HG02938 (cell line): Measurements from ENCODE around the gene UBR4.
"Not testable (repeated sequence)": the region's sequence is repeated elsewhere in the genome, so short reads cannot be mapped to it uniquely, and the experiment has no call there.

Experiments used
- ATAC-seq: cut with Tn5 transposase; IDR thresholded peaks from one replicate; pipeline ENCODE4 v1.9.1; 2021; ENCODE audit warnings: mild to moderate bottlenecking, moderate library complexity; ENCODE audit not compliant: unreplicated experiment

UBR4 gene

DNA sequence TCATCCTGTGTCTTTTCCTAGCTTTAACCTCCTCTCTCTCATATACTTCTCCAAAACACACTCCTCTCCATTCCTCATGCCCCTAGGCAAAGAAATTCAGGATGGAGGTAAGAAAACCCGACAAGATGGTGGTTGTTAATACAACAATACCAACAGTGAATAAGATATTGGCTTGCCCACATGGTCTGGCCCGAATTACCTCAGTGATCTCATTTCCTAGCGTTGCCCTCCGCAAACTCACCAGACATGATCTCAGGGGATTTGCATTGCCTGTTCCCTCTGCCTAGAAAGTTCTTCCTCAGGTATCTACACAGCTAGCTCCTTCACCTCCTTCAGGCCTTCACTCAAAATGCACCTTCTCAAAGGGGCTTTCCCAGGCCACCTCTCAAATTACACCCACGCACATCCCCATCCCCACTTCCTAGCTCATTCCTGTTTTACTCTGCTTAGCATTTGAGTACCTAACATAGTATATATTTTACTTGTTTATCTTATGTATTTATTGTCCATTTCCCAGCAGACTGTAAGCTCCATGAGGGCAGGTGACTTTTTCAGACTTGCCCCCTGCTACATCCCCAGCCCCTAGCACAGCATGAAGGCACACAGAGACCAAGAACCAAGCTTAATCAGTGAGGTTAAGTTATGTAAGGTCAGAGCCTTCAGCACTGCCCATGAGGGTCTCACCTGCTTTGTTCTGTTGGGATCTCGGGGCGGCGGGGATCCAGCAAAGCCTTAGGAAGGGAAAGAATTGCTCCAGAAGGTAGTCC, 10.2 kb upstream of the UBR4 start:
- ATAC-seq: no peak

DNA sequence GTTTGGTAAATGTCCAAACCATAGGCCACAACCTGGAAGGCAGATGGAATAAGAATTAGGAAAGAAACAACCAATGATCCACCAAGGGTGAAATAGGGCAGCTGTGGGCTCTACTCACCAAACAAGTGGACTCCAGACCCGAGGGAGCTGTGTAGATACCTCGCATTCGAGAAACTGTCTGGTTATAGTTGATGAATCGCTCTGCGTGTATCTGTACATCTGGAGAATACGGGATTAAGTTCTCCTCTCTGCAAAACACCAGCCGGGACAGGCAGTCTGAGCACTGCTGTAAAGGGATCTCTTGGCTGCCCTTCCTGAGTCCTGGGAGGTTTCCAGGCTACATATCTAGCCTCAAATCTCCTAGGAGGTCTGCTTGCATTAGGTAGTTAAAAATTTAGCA, 9.4 kb upstream of the UBR4 start:
- no peak for ATAC-seq

DNA sequence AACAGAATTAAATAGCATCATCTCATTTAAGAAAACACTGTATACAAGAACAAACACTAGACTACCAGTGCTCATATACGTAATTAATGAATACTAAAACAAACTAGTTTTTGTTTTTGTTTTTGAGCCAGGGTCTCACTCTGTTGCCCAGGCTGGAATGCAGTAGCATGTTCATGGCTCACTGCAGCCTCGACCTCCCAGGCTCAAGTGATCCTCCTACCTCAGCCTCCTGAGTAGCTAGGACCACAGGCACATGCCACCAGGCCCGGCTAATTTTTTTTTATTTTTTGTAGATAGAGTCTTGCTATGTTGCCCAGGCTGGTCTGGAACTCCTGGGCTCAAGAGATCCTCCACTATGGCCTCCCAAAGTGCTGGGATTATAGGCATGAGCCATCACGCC, 6.5 kb upstream of the UBR4 start:
- not testable (repeated sequence) for ATAC-seq

DNA sequence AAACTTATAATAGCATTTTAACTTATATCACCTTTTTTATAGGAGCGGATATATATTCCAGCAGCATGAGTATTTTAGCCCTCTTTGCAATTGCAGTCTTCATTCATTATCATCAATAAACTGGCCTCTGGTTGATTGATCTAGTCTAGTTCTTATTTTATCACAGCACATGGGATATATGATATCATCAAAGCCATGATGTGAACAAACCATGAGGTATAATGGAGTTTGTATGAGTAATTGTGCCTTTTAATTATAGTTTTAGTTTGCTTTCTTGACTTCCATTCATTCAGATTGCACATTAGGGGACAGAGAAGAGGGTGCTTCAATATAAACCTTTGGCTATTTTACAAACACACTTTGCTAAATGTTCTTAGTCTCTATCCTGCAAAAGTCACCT, 3.5 kb upstream of the UBR4 start:
- no peak for ATAC-seq

DNA sequence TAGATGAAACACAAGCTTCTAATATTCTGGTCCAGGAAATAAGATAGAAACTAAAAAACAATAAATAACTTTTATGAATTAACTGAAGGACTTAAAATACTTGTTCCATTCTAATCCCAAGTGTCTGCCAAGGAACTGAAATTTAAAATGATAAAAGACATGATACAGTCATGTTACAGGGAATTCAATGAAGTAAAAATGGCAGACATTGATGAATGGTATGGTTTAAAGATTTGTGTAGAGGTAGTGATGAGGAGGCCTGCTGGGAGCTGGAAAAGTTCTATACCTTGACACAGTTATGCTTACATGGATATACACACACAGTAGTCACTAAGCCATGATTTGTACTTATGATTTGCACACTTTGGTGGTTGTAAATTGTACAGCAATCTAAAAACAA, 2.1 kb upstream of the UBR4 start:
- ATAC-seq: no peak

DNA sequence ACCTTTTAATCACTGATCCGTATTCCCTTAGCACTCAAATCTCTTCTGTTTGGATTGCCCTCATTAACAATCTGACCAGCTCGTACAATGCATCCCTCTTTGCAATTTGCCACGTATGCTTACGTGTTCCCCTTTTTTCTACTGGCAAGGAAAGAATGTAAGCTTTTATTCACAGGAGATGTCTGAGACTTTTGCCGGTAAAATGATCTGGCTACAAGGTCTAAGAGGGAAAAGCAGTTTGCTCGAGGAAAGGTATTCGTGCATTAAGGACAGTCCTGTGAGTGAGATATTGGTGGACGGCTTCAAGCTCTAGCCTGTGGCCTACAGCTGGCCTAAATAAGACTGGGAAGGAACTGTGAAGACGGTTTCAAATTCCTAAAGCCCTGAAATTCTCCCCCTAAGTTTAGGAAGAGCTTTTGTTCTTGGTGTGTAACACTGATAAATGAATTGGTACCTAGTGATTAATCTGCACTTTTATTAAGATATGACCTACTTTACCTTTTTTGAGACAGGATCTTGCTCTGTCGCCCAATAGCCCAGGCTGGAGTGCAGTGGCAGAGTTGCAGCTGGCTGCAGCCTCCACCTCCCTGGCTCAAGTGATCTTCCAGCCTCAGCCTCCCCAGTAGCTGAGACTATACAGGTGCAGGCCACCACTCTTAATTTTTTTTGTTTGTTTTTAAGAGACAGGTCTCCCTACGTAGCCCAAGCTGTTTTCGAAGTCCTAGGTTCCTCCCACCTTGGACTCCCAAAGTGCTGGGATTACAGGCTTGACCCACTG, 895 bp upstream of the UBR4 start:
- peak; percentile 4 for ATAC-seq

DNA sequence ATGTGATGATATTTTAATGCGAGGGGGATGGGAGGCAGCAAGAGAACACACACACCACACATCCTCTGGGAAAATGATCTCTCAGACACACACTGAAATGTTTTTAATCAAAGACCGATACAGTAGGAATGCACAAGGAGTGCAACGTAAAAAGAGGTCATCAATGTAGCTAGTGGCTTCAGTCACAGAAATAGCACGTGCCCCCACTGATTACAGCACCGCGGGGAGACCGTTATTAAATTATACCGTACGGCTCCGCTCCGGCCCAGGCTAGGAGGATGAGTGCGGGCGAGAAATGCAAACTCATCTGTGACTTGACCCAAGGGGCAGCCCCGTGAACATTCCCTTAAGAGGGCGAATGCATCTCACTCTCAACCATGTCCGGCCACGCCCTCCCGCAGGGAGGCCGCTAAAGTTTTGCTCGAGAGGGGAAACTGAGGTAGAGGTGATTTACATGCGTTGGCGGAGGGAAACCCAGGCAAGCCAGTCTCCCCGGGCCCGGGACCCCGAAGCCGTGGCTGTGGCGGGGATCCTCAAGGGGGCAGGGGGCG, 552 bp downstream of the UBR4 start:
- peak; percentile 47 for ATAC-seq

DNA sequence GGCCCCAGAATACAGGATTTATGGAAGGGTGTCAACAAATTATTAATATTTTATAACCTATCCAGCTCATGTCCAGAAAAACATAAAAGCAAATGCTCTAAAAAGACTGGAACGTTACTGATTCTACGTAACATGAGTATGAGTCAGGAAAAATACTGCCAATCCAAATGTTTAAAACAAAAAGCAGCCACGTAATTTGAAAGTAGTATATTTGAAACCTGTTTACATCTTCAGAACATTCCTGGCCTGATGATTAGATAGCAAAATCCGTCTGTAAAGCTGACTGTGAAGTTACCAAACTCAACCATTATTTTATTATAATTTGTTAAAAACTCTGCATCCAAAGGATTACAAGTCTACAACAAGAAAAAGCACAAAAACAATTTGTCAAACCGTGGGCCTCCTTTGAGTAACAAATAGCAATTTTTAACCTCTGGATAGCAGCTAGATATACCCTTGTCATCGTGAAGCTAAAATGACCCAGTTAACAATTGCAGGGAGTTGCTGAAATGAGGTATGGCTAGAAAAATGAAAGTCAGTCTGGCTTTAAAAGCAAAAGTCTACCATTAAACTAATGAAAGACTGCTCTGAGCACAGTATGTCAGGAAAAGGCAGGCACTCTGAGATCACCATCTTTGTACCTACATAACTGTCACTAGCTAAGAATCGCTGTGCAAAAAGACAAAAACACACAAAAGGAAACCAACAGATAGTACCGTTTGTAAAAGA, 1.2 kb downstream of the UBR4 start:
- ATAC-seq: no peak

DNA sequence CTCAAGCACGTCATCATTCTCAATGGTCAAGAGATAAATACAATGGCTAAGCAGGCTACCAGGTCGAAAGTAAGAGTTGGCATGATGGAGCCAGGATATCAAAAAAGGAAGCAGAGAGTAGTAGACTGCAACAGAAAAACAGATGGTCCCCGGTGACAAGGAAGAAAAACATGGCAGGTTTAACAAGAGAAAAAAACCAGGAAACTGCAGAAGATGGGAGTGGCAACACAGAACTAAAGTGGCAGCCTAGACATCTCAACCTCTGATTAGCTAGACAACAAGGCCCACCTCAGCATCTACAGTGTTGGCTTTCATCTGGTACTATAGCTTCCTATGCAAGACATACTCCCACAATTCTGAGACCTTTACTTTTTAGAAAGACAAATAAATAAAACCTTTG, 3.1 kb downstream of the UBR4 start:
- ATAC-seq: no peak

DNA sequence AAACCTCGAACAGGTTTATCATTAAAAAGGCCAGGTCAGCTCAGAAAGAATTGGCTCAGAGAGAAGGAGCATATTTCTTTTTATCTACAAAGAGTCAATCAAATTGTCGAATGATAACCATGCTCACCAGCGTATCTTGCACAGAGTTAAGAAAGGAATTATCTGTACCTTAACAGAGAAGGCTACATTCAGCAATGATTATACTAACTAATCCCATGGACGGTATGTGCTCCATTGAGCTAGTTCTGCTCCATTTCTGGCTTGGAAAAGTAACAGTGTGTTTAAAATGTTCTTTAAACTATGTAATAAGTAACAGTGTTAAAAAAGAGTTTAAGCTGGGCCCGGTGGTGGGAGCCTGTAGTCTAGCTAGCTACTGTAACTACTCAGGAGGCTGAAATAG, 4.2 kb downstream of the UBR4 start:
- no peak for ATAC-seq

DNA sequence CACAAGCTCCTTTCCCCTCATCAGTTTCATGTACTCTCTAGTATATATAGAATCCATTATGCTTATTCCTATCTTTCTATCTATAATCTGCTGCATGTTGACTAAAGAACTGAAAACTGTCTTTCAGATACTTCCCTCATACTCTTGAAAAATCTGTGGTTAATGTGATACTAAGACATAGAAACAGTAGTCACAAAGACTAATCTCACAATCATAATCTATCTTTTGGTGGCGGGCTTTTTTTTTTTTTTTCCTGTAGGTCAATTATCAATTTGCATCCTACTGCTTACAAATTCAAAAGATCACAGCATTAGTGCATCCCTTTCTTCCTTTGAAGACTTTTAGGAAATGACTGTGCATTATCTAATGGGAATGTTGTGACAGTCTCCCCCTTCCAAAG, 4.7 kb downstream of the UBR4 start:
- no peak for ATAC-seq

DNA sequence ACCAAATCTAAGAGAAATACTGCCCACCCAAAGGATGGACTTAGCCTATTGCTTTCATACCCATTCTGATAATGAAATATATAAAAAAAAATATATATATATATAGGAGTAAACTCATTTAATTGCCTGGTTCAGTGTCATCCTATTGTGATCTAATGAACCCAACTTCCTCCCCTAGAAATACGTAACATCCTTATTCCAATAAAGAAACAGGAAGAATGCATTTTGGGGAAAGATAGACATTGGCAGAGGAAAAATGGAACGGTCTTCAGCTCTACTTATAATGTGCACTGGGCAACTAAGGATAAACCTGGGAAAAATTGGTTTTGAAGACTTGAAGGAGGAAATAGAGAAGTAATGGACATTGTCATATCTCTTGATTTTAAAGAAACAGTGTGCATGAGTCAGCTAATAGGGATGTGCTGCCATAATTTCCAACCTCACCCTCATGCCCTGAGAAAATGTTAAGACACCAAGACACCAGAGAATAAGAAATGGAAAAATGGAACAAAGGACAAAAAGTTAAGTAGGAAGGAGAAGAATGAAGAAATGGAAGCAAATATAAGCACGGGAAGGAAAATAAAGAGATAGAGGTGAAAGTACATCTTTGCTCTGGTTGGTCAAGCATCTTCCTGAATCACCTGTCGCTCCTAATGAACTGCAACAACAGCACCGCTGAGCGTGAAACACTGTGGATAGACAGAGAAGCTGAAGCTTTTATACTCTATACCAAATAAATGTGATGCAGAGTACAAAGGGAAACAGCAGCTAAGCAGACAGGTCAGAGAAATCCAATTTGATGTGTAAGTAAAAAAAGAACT, 5.4 kb downstream of the UBR4 start:
- no peak for ATAC-seq

DNA sequence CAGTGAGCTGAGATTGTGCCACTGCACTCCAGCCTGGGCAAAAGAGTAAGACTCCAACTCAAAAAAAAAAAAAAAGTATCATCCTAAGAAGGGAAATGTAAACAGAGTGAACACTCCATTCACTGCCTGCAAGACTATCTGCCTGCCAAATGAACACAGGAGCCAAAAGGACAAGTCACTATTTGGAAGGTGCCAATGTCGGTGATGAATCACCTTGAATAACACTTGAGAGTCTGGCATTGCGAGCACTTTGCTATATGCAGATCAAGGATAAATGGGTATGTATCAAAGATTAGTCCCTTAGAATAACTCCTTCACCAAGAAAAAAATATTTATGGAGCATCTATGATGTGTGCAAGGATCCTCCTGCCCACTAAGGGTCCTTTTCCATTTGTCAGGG, 6.6 kb downstream of the UBR4 start:
- no peak for ATAC-seq

DNA sequence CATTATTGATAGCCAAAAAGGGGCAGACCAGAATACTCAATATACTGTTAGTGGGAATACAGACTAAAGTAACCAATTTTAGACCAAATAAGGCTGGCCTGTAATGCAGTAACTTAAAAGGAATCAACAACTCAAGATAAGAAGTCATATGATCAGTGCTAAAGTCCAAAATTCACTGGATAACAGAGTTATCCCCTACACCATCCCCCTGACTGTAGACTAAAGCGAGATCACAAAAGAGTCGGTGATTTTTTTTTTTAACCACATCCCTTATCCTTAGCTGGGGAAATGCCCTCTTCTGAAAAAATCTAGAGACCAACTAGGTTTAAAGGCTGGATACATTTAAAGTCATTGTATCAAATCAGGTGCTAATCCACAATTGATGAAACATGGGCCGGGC, 7.7 kb downstream of the UBR4 start:
- no peak for ATAC-seq

DNA sequence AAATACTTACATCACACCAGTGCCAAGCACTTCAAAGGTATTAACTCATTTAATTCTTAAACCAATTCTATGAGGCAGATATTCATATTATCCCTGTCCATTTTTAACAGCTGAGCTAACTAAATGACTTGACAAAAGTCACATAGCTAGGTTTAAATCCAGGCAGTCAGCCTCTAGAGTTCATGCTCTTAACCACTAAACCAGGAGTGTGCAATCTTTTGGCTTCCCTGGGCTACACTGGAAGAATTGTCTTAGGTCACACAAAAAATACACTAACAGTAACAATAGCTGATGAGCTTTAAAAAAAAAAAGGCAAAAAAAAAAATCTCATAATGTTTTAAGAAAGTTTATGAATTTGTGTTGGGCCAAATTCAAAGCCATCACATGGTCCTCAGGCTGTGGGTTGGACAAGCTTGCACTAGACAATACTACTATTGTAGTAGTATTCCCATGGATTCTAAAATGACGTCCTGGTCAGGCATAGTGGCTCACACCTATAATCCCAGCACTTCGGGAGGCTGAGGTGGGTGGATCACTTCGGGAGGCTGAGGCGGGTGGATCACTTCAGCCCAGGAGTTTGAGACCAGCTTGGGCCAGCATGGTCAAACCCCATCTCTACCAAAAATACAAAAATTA, 10.0 kb downstream of the UBR4 start:
- ATAC-seq: no peak

DNA sequence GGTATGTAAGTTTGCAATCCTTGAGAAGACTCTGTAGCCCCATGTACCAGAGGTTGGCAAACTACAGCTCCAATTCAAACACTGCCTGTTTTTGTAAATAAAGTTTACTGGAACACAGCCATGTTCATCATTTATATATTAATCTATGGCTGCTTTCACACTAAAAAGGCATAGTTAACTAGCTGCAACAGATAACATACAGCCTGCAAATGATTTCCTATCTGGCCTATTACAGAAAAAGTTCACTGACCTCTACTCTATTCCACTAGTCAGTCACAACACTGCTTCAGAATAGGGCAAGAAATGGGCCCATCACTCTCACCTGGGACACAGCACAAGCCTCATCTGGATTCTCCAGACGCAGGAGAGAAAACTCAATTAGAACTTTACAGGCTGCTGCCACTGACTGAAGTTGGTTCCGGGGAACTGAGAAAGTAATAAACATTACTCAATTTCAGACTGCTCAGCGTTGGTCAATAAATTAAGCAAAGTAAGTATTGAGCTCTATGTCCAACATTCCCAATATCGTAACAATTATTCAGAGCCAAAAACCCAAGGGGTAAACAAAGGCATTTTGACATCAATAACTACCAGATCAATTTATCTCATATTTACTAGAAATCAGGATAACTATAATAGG, 10.6 kb downstream of the UBR4 start:
- ATAC-seq: no peak

DNA sequence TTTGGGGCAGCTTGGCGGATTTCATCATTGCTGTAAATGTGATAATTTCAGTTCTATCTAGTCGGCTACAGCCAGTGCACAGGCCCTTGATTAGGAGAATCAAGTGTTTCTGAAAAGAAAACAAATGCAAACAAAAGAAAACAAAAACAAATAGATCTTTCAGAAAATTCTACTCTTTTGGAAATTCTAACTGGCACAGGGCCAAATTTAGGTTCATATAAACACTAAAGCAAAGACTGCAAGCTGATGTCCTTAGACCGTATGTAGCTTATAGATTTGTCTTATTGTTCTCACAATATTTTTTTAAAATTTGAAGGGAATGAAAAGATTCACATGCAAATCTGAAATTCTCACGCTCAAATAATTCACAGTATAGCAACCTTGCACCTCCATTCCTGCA, 11.2 kb downstream of the UBR4 start:
- no peak for ATAC-seq

DNA sequence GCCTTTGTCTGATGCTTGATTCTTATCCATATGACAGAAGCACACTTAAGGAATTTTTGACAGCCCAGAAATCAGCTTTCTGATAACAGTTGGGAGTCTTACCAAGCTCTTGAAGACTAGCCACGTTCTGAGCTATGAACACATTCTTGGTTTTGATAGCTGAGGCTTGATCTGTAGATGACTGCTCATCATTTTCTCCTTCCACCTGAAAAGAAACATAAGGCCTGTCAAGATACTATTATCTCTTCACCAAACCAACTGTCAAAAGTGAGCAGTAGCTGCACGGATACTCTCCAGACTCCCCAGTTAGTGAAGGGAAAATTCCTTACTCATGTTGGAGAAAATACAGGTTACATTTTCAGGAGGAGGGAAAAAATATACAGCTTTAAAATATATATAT, 12.2 kb downstream of the UBR4 start:
- no peak for ATAC-seq

DNA sequence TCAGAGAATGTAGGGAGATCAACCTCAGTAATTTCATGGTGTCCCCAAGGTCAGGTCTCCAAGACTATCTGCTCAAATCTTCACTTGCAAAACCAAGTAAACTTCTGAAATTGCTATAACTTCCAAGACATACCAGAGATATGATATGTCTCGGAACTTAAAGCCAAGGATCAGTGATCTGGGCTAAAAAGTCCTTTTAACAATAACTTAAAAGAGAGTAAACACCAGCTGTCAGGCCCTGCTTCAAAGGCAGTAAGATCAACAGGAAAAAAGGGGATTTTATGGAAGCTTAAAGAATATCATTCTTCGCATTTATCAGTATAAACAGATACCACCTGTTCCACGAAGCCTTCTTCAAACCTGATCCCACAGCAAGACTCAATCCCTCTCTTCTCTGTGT, 13.7 kb downstream of the UBR4 start:
- no peak for ATAC-seq

DNA sequence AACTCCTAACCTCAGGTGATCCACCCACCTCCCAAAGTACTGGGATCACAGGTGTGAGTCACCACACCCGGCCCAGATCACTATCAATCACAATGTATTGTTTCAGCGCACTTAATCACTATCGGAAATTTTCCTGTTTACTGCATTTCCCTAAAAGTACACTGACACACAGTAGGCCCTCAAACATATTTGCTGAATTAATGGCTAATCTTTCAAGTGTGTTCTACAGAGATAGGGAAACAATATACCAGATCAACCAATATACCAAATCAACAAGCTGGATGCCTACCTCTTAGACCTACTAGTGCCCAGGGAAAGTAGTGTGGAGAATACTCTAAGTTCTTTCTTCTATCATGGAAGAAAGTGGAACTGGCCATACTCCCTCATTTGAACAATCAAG, 17.1 kb downstream of the UBR4 start:
- ATAC-seq: no peak
